Loucy (cell line): ENCODE results near the gene TRMT61A.

ENCODE experiments used
- H2AFZ ChIP-seq: fragments of 200-600 bp; sonication (generic); 2 replicates; pipeline ENCODE4 v1.6.0; 2016; ENCODE audit warnings: antibody characterized with exemption, mild to moderate bottlenecking, low read length, moderate library complexity
- H3F3A ChIP-seq: fragments of 200-600 bp; 2 replicates; pipeline ENCODE4 v1.6.0; 2016; ENCODE audit warnings: antibody characterized with exemption, low read depth, mild to moderate bottlenecking
- H3K27me3 ChIP-seq: fragments of 200-600 bp; sonication (generic); 2 replicates; pipeline ENCODE4 v1.6.1; 2014; ENCODE audit warnings: low read length, mild to moderate bottlenecking; ENCODE audit not compliant: insufficient read depth, poor library complexity, severe bottlenecking
- H3K36me3 ChIP-seq: fragments of 200-600 bp; sonication (generic); 2 replicates; pipeline ENCODE4 v1.6.1; 2016; ENCODE audit warnings: low read length; ENCODE audit not compliant: insufficient read depth
- H3K4me1 ChIP-seq: fragments of 200-600 bp; sonication (generic); 2 replicates; pipeline ENCODE4 v1.5.1; 2014; ENCODE audit warnings: low read length, mild to moderate bottlenecking; ENCODE audit not compliant: insufficient read depth, poor library complexity, severe bottlenecking
- H3K4me2 ChIP-seq: fragments of 200-600 bp; sonication (generic); 2 replicates; pipeline ENCODE4 v1.6.0; 2014; ENCODE audit warnings: antibody characterized with exemption, low read length, low read depth, mild to moderate bottlenecking; ENCODE audit not compliant: poor library complexity, severe bottlenecking
- H3K4me3 ChIP-seq: fragments of 200-600 bp; sonication (generic); 2 replicates; pipeline ENCODE4 v1.5.1; 2014; ENCODE audit warnings: low read length, mild to moderate bottlenecking, mixed read lengths; ENCODE audit not compliant: poor library complexity, severe bottlenecking
- H3K79me2 ChIP-seq: fragments of 200-600 bp; sonication (generic); 2 replicates; pipeline ENCODE4 v1.6.1; 2014; ENCODE audit warnings: low read length; ENCODE audit not compliant: insufficient read depth
- H3K9ac ChIP-seq: fragments of 200-600 bp; sonication (generic); 2 replicates; pipeline ENCODE4 v1.6.0; 2014; ENCODE audit warnings: mild to moderate bottlenecking, low read depth, low read length, moderate library complexity; ENCODE audit not compliant: poor library complexity, severe bottlenecking
- H3K9me2 ChIP-seq: fragments of 200-600 bp; sonication (generic); replicated peaks from 2 replicates; pipeline ENCODE4 v1.6.1; 2016; ENCODE audit warnings: low read depth, low read length, mixed read lengths
- H3K9me3 ChIP-seq: fragments of 200-600 bp; sonication (generic); 2 replicates; pipeline ENCODE4 v1.6.1; 2014; ENCODE audit warnings: mild to moderate bottlenecking, antibody characterized with exemption, low read length, low read depth; ENCODE audit not compliant: insufficient read depth
- H4K20me1 ChIP-seq: fragments of 200-600 bp; sonication (generic); 2 replicates; pipeline ENCODE4 v1.6.0; 2014; ENCODE audit warnings: antibody characterized with exemption, low read length, mild to moderate bottlenecking; ENCODE audit not compliant: insufficient read depth, poor library complexity, severe bottlenecking
- EZH2phosphoT487 ChIP-seq: fragments of 200-600 bp; IDR thresholded peaks from 2 replicates; pipeline ENCODE4 v1.6.1; 2018; ENCODE audit warnings: antibody characterized with exemption, mild to moderate bottlenecking, moderate library complexity, borderline replicate concordance
- TF ChIP-seq, protein P1 (sequence below): fragments of 200-600 bp; sonication (generic); conservative IDR thresholded peaks from 2 replicates; pipeline ENCODE4 v1.5.1; 2014; ENCODE audit warnings: mild to moderate bottlenecking, antibody characterized with exemption, low read length

TRMT61A gene

DNA sequence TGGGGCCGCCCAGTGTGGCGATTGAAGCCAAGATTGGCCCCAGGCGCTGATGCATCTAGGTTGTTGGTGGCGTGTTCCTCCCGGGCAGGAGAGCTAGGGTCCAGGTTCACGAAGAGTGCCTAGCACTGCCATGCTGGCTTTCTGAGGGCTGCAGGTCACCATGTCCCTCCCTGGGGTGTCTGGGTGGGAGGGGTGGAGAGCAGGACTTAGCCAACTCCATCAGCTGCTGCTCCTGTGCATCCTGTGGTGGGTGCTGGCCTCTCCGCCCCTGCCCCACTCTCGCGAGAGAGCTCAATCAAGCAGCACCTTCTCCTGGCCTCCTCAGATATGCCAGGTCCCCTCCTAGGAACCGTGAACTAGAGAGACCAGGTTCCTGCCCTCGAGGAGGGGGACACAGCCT lies 1.8 kb downstream of the TRMT61A start:
- H3K9me3 ChIP-seq: no peaks in the 10 kb centered on the region
- H3F3A ChIP-seq: no peaks in the 10 kb centered on the region
- no peaks in the 10 kb centered on the region for H3K27me3 ChIP-seq
- peaks cover 11% of the 10 kb centered on the region for H4K20me1 ChIP-seq
- H3K9ac ChIP-seq: no peak overlapping the region
- H3K4me3 ChIP-seq: peak overlapping the region; percentile 90
- H3K4me2 ChIP-seq: peak overlapping the region; percentile 97
- H2AFZ ChIP-seq: no peak overlapping the region
- TF ChIP-seq EZH2phosphoT487: no peak
- TF ChIP-seq, protein P1, sequence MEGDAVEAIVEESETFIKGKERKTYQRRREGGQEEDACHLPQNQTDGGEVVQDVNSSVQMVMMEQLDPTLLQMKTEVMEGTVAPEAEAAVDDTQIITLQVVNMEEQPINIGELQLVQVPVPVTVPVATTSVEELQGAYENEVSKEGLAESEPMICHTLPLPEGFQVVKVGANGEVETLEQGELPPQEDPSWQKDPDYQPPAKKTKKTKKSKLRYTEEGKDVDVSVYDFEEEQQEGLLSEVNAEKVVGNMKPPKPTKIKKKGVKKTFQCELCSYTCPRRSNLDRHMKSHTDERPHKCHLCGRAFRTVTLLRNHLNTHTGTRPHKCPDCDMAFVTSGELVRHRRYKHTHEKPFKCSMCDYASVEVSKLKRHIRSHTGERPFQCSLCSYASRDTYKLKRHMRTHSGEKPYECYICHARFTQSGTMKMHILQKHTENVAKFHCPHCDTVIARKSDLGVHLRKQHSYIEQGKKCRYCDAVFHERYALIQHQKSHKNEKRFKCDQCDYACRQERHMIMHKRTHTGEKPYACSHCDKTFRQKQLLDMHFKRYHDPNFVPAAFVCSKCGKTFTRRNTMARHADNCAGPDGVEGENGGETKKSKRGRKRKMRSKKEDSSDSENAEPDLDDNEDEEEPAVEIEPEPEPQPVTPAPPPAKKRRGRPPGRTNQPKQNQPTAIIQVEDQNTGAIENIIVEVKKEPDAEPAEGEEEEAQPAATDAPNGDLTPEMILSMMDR: no peak
- H3K9me2 ChIP-seq: no peaks in the 10 kb centered on the region
- peaks cover 31% of the 10 kb centered on the region; the same call in 1 of the 2 replicates for H3K79me2 ChIP-seq
- H3K36me3 ChIP-seq: no peaks in the 10 kb centered on the region
- H3K4me1 ChIP-seq: peaks cover 13% of the 10 kb centered on the region

DNA sequence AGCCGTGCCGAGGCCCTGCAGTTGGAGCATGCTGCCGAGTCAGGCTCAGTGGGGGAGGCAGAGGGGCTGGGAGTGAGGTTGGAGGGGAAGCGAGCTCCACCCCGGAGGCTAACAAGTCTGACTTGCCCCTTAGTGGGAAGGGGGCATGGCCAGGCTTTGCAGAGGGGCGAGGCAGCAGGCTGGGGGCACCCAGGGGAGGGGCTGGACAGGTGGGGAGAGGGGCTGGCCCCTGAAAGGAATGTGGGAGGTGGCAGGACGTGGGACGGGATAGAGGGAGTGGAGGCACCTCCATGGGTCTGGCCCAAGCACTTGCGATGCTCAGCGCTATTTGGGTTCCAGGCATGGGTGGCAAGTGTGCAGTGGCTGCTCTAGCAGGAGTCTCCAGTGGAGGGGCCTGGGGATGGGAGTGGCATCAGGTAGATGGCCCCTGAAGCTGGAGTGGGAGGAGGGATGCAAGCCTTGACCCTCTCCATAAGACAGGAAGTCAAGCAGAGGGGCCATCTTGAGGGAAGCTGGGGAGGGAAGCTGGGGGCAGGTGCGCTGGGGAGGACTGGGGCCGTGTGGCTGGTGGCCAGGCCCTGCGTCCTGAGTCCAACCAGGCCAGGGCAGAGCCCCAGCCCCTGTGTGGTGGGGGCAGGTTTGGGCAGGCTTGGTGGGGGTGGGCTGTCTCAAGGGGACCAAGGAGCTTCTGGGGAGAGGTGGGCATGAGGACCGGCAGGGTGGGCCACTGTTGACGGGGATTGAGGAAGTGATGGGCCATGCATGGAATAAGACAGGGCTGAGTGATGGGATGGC lies 2.6 kb downstream of the TRMT61A start:
- no peak overlapping the region for H3K4me3 ChIP-seq
- H3K36me3 ChIP-seq: no peaks in the 10 kb centered on the region
- H3K9ac ChIP-seq: no peak overlapping the region
- H3F3A ChIP-seq: no peaks in the 10 kb centered on the region
- no peaks in the 10 kb centered on the region for H3K9me2 ChIP-seq
- H3K27me3 ChIP-seq: no peaks in the 10 kb centered on the region
- peaks cover 13% of the 10 kb centered on the region for H3K4me1 ChIP-seq
- peak overlapping the region; percentile 97 for H3K4me2 ChIP-seq
- H3K9me3 ChIP-seq: no peaks in the 10 kb centered on the region
- peaks cover 11% of the 10 kb centered on the region for H4K20me1 ChIP-seq
- peaks cover 31% of the 10 kb centered on the region; the same call in 1 of the 2 replicates for H3K79me2 ChIP-seq
- TF ChIP-seq, protein P1: no peak
- no peak for TF ChIP-seq EZH2phosphoT487
- H2AFZ ChIP-seq: no peak overlapping the region

DNA sequence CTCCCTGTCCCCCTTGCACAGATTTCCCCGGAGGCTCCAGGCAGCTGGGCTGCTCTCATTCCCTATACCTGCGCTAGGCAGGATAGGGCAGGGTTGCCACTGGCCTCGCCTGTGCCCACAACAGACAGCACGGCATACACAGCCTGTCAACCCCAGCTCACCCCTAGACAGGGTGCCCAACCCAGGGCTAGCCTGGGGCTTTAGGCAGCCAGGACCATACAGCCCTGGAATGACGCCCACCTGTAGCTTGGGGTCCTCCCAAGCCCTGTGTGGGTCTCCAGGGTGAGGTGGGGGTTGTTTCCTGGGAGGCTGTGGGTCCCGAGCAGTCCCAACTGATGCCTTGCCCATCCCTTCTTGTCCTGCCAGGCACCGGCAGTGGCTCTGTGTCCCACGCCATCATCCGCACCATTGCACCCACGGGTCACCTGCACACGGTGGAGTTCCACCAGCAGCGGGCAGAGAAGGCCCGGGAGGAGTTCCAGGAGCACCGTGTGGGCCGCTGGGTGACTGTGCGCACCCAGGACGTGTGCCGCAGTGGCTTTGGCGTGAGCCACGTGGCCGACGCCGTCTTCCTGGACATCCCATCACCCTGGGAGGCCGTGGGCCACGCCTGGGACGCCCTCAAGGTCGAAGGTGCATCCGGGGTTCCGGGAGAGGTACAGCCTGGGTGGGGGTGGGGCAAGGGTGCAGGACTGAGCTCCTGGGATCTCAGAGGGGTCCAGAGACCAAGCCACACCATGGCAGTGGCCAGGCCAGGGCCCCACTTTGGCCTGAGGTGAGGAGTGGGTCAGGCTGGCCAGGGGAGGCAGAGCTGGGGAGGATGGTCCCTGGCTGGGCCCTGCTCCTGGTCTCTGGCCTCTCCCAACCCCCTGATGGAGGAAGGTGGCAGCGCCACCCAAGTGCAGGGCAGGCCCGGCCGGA lies 3.5 kb downstream of the TRMT61A start:
- Histone ChIP-seq H3K27me3 (no peaks in the 10 kb centered on the region), H3K36me3 (no peaks in the 10 kb centered on the region), H3K4me1 (peaks cover 13% of the 10 kb centered on the region), H3F3A (no peaks in the 10 kb centered on the region), H3K79me2 (peaks cover 31% of the 10 kb centered on the region; the same call in 1 of the 2 replicates), H2AFZ (no peak overlapping the region), H3K4me2 (no peak overlapping the region), H3K4me3 (no peak overlapping the region), H3K9me3 (no peaks in the 10 kb centered on the region), H3K9me2 (no peaks in the 10 kb centered on the region), H3K9ac (no peak overlapping the region), H4K20me1 (peaks cover 11% of the 10 kb centered on the region)
- TF ChIP-seq EZH2phosphoT487: no peak
- TF ChIP-seq, protein P1: no peak
